GM21367 (cell line): ENCODE results near the gene TSGA10.
"Not testable (repeated sequence)": the region's sequence is repeated elsewhere in the genome, so short reads cannot be mapped to it uniquely, and the experiment has no call there.

Source experiments
- ATAC-seq: cut with Tn5 transposase; IDR thresholded peaks from one replicate; pipeline ENCODE4 v1.9.1; 2021; ENCODE audit not compliant: unreplicated experiment

TSGA10 gene

GRCh38 chr2:99079226-99079625 lies 75.5 kb downstream of the TSGA10 start:
- ATAC-seq = no peak

GRCh38 chr2:99072551-99072950 lies 82.2 kb downstream of the TSGA10 start:
- no peak for ATAC-seq

- ATAC-seq = no peak
Observed at GRCh38 chr2:99067871-99068625, 86.7 kb downstream of the TSGA10 start.

GRCh38 chr2:99066075-99066958 lies 88.4 kb downstream of the TSGA10 start:
- peak; percentile 96 for ATAC-seq

GRCh38 chr2:99049187-99049586 lies 105.6 kb downstream of the TSGA10 start:
- not testable (repeated sequence) for ATAC-seq

- not testable (repeated sequence) for ATAC-seq
Observed at GRCh38 chr2:99040736-99041300, 113.9 kb downstream of the TSGA10 start.

GRCh38 chr2:99035920-99036319 lies 118.8 kb downstream of the TSGA10 start:
- ATAC-seq = no peak

- no peak for ATAC-seq
Observed at GRCh38 chr2:99032786-99033185, 122.0 kb downstream of the TSGA10 start.

GRCh38 chr2:99032001-99032400 lies 122.7 kb downstream of the TSGA10 start:
- ATAC-seq = no peak

- ATAC-seq = no peak
Observed at GRCh38 chr2:99031481-99031880, 123.3 kb downstream of the TSGA10 start.

- ATAC-seq = no peak
Observed at GRCh38 chr2:99028558-99028957, 126.2 kb downstream of the TSGA10 start.

GRCh38 chr2:99027856-99028255 lies 126.9 kb downstream of the TSGA10 start:
- ATAC-seq = no peak

- ATAC-seq = no peak
Observed at GRCh38 chr2:99000708-99001107, 154.0 kb downstream of the TSGA10 start.

- ATAC-seq = not testable (repeated sequence)
Observed at GRCh38 chr2:98988695-98989094, 166.0 kb downstream of the TSGA10 start.

GRCh38 chr2:98985905-98986666 lies 168.7 kb downstream of the TSGA10 start:
- no peak for ATAC-seq

- no peak for ATAC-seq
Observed at GRCh38 chr2:98975611-98976010, 179.1 kb downstream of the TSGA10 start.

- no peak for ATAC-seq
Observed at GRCh38 chr2:98972582-98973167, 182.1 kb downstream of the TSGA10 start.

- ATAC-seq = no peak
Observed at GRCh38 chr2:98959810-98960507, 194.8 kb downstream of the TSGA10 start.

GRCh38 chr2:98952966-98953365 lies 201.8 kb downstream of the TSGA10 start:
- no peak for ATAC-seq
